Neural progenitor cell (in vitro differentiated cells): ENCODE data around the gene ARHGEF37. TPM values are rescaled to one million over a fixed set of nuclear protein-coding genes. Genes with fewer than 3 reads are reported as not detected.

Experiments
- DNase-seq: peaks from one replicate; pipeline ENCODE4 v3.0.0-alpha.2; 2016; ENCODE audit warnings: low spot score
- H2AFZ ChIP-seq: fragments of 200-600 bp; sonication (generic); replicated peaks from 2 replicates; pipeline ENCODE4 v1.6.1; 2016; ENCODE audit warnings: antibody characterized with exemption
- H3F3A ChIP-seq: fragments of 200-600 bp; sonication (generic); 2 replicates; pipeline ENCODE4 v1.6.1; 2016; ENCODE audit warnings: antibody characterized with exemption, low read depth
- H3K27ac ChIP-seq: fragments of 200-600 bp; sonication (generic); 2 replicates; pipeline ENCODE4 v1.5.1; 2016; ENCODE audit warnings: mild to moderate bottlenecking
- H3K27me3 ChIP-seq: fragments of 200-600 bp; sonication (generic); 2 replicates; pipeline ENCODE4 v1.6.1; 2016; ENCODE audit warnings: mild to moderate bottlenecking, moderate library complexity
- H3K36me3 ChIP-seq: fragments of 200-600 bp; sonication (generic); 2 replicates; pipeline ENCODE4 v1.5.1; 2016
- H3K4me1 ChIP-seq: fragments of 200-600 bp; sonication (generic); 2 replicates; pipeline ENCODE4 v1.6.1; 2016; ENCODE audit warnings: mixed run types
- H3K4me2 ChIP-seq: fragments of 200-600 bp; sonication (generic); 2 replicates; pipeline ENCODE4 v1.6.1; 2016
- H3K4me3 ChIP-seq: fragments of 200-600 bp; sonication (generic); 2 replicates; pipeline ENCODE4 v1.5.1; 2016
- H3K79me2 ChIP-seq: fragments of 200-600 bp; sonication (generic); 2 replicates; pipeline ENCODE4 v1.6.1; 2016; ENCODE audit warnings: low read depth
- H3K9ac ChIP-seq: fragments of 200-600 bp; sonication (generic); 2 replicates; pipeline ENCODE4 v1.6.1; 2016
- H3K9me3 ChIP-seq: fragments of 200-600 bp; sonication (generic); 2 replicates; pipeline ENCODE4 v1.5.1; 2016; ENCODE audit warnings: low read depth
- H4K20me1 ChIP-seq: fragments of 200-600 bp; sonication (generic); 2 replicates; pipeline ENCODE4 v1.6.1; 2016; ENCODE audit warnings: low read depth
- H3K27ac Mint-ChIP-seq: 3 replicates; pipeline ENCODE4 v1.8.0; 2021; ENCODE audit warnings: mixed read lengths
- H3K27me3 Mint-ChIP-seq: 2 replicates; pipeline ENCODE4 v1.8.0; 2022; ENCODE audit warnings: low read depth, mild to moderate bottlenecking, inconsistent platforms, moderate library complexity, mixed read lengths; ENCODE audit not compliant: insufficient read depth
- H3K36me3 Mint-ChIP-seq: 3 replicates; pipeline ENCODE4 v1.8.0; 2021; ENCODE audit warnings: mixed read lengths
- H3K4me1 Mint-ChIP-seq: 3 replicates; pipeline ENCODE4 v1.8.0; 2021; ENCODE audit warnings: mixed read lengths
- H3K4me3 Mint-ChIP-seq: 3 replicates; pipeline ENCODE4 v1.8.0; 2021; ENCODE audit warnings: mild to moderate bottlenecking, moderate library complexity, mixed read lengths
- H3K9me3 Mint-ChIP-seq: 3 replicates; pipeline ENCODE4 v1.8.0; 2020; ENCODE audit warnings: mixed read lengths
- EZH2 ChIP-seq: fragments of 200-600 bp; sonication (generic); IDR thresholded peaks from 2 replicates; pipeline ENCODE4 v1.6.1; 2017; ENCODE audit warnings: antibody characterized with exemption, mild to moderate bottlenecking, moderate library complexity
- EZH2phosphoT487 ChIP-seq: fragments of 200-600 bp; sonication (generic); IDR thresholded peaks from 2 replicates; pipeline ENCODE4 v1.6.1; 2017; ENCODE audit warnings: antibody characterized with exemption
- total RNA-seq: library from RNA; depleted of rRNA; stranded (reverse); fragments of >200 nt; gene quantifications from 2 replicates; pipeline ENCODE4 v1.2.3, GENCODE V29; 2015; ENCODE audit warnings: low replicate concordance
- TF ChIP-seq, protein P1 (sequence below): fragments of 200-600 bp; sonication (generic); IDR thresholded peaks from 2 replicates; pipeline ENCODE4 v1.5.1; 2017; ENCODE audit warnings: antibody characterized with exemption, mild to moderate bottlenecking

ARHGEF37 gene
- total RNA-seq, 1 donor from 2014 or later, result 0.99 TPM

DNA sequence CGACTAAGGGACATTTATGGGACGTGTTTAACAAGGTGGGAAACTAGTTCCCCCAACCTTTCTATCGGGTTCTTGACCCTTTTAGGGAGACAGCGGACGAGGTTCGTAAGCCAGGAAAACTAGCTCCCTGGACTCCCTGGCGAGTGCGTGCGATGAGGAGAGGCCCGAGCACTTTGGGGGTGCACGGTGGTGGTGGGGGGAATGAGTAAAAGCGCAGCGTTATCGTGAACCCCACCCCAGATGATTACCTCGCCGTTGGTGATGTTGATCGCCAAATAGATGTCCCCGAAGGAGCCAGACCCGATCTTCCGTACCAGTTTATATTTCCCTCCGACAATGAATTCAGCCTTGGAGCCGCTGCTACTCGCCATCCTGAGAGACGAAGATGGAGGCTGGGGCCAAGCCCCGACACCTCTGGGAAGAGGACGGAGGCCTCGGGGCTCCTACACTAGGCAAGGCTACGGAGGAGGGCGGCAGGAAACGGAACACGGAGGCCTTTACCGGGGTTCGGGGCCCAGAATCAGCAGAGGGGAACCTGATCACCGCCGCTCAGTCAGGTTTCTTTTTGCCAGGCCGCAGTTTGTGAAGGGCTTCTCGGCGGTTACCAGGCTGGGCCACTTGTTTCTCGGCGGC, 30.6 kb upstream of the ARHGEF37 start:
- H3K4me3 ChIP-seq, result peak overlapping the region; percentile 92
- peaks cover 29% of the 10 kb centered on the region for H3K36me3 Mint-ChIP-seq
- H3K27ac ChIP-seq, result peak overlapping the region; percentile 91
- H3F3A ChIP-seq, result peaks cover 44% of the 10 kb centered on the region
- DNase-seq, result peak; percentile 38
- no peaks in the 10 kb centered on the region for H3K9me3 ChIP-seq
- H2AFZ ChIP-seq, result peak overlapping the region; percentile 2
- no peaks in the 10 kb centered on the region for H3K9me3 Mint-ChIP-seq
- peaks cover 25% of the 10 kb centered on the region for H3K4me1 Mint-ChIP-seq
- H3K4me3 Mint-ChIP-seq, result peak overlapping the region; percentile 100
- H3K36me3 ChIP-seq, result no peaks in the 10 kb centered on the region
- peaks cover 30% of the 10 kb centered on the region for H3K4me1 ChIP-seq
- H3K27me3 Mint-ChIP-seq, result peaks cover 3% of the 10 kb centered on the region
- H3K27ac Mint-ChIP-seq, result peak overlapping the region; percentile 99
- no peaks in the 10 kb centered on the region for H3K27me3 ChIP-seq
- H3K79me2 ChIP-seq, result peaks cover 67% of the 10 kb centered on the region
- H4K20me1 ChIP-seq, result peaks cover 26% of the 10 kb centered on the region
- H3K9ac ChIP-seq, result peak overlapping the region; percentile 94
- TF ChIP-seq EZH2 (no peak), EZH2phosphoT487 (no peak)
- TF ChIP-seq, protein P1, sequence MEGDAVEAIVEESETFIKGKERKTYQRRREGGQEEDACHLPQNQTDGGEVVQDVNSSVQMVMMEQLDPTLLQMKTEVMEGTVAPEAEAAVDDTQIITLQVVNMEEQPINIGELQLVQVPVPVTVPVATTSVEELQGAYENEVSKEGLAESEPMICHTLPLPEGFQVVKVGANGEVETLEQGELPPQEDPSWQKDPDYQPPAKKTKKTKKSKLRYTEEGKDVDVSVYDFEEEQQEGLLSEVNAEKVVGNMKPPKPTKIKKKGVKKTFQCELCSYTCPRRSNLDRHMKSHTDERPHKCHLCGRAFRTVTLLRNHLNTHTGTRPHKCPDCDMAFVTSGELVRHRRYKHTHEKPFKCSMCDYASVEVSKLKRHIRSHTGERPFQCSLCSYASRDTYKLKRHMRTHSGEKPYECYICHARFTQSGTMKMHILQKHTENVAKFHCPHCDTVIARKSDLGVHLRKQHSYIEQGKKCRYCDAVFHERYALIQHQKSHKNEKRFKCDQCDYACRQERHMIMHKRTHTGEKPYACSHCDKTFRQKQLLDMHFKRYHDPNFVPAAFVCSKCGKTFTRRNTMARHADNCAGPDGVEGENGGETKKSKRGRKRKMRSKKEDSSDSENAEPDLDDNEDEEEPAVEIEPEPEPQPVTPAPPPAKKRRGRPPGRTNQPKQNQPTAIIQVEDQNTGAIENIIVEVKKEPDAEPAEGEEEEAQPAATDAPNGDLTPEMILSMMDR, result no peak
- H3K4me2 ChIP-seq, result peak overlapping the region; percentile 97

DNA sequence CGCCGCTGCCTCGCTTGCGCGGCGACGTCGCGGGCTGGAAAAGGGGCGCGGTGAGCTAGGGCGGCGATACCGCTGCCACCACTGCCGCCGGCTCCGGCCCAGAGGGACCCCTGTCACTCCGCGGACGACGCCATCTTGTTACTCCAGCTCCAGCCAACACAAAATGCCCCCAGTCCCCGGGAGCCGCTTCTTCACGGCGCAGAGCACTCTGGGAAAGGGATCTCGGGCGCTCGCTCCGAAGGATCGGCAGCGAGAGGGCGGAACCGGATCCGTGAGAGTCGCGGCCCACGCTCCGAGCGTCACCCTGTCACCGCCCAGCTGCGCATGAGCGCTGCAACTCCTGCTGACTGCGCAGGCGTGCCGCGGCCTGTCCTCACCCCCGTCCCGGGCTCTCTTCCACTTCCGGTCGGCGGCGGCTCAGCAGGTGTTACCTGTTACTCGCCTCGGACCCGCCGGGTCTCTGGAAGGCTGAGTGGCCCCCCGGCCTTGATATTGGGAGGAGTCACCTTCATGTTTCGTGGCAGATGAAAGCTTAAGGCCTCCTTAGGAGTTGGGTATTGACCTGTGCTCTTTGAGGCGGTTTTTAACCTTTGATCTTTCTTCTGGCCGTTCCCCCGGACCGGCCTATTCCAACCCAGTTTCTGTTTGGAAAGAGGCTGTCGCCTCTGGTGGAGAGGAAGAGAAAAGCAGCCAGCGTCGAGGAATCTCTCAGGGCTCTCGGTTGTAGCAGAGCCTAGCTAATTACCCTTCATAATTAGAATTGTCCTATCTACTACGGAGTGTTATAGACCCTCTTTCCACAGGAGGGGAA, 29.9 kb upstream of the ARHGEF37 start, which contains the start of gene CSNK1A1:
Gene CSNK1A1 (minus strand): TSS at position 213 of the 811 bp plus-strand sequence. CDS start 475 bp downstream, outside the sequence.
- Histone ChIP-seq H3K27me3 (no peaks in the 10 kb centered on the region), H2AFZ (peak within 1 kb of the TSS; percentile 91), H3K36me3 (no peaks in the 10 kb centered on the region), H3K4me1 (peaks cover 25% of the 10 kb centered on the region), H3K4me3 (peak within 1 kb of the TSS; percentile 92), H3K9me3 (no peaks in the 10 kb centered on the region), H3K27ac (peak within 1 kb of the TSS; percentile 91), H3K79me2 (peaks cover 59% of the 10 kb centered on the region), H3K4me2 (peak within 1 kb of the TSS; percentile 97), H3F3A (peaks cover 37% of the 10 kb centered on the region), H3K9ac (peak within 1 kb of the TSS; percentile 94), H4K20me1 (peaks cover 19% of the 10 kb centered on the region)
- H3K4me3 Mint-ChIP-seq, result peak within 1 kb of the TSS; percentile 100
- H3K36me3 Mint-ChIP-seq, result peaks cover 27% of the 10 kb centered on the region
- peak; percentile 99 for DNase-seq
- H3K27ac Mint-ChIP-seq, result peak within 1 kb of the TSS; percentile 99
- TF ChIP-seq, protein P1, result peak; percentile 77
- TF ChIP-seq EZH2 (peak; percentile 39), EZH2phosphoT487 (no peak)
- H3K4me1 Mint-ChIP-seq, result peaks cover 20% of the 10 kb centered on the region
- peaks cover 3% of the 10 kb centered on the region for H3K27me3 Mint-ChIP-seq
- no peaks in the 10 kb centered on the region for H3K9me3 Mint-ChIP-seq

DNA sequence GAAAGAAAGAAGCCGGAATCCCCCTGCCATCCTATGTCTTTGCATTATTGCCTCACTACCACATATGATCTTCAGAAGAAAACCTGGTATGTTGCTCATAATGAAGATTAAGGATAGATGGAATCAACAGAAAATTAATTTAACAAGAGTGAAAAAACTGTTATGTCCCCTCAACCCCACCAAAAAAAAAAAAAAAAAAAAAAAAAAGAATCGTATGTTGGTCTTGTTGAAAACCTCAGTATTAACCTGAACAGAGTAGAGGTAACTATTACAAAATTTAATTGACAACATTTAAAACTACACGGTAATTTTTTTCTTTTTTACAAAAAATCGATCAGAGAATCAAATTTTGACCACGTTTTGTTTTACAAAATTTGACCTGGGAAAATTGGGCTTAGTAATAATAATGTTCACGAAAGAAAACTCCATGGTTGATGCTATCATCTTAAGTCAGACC, 29.2 kb upstream of the ARHGEF37 start:
- H3K4me3 Mint-ChIP-seq, result peak overlapping the region; percentile 100
- H3K9me3 Mint-ChIP-seq, result no peaks in the 10 kb centered on the region
- no peak for DNase-seq
- TF ChIP-seq EZH2phosphoT487 (no peak), EZH2 (no peak)
- TF ChIP-seq, protein P1, result no peak
- Histone ChIP-seq H3K4me1 (peaks cover 19% of the 10 kb centered on the region), H3K27me3 (no peaks in the 10 kb centered on the region), H2AFZ (peak overlapping the region; percentile 91), H3K79me2 (peaks cover 53% of the 10 kb centered on the region), H3K4me3 (peak overlapping the region; percentile 92), H3K36me3 (no peaks in the 10 kb centered on the region), H3K4me2 (peak overlapping the region; percentile 97), H3K9ac (peak overlapping the region; percentile 28), H4K20me1 (peaks cover 13% of the 10 kb centered on the region), H3F3A (peaks cover 31% of the 10 kb centered on the region), H3K9me3 (no peaks in the 10 kb centered on the region), H3K27ac (peak overlapping the region; percentile 91)
- peaks cover 3% of the 10 kb centered on the region for H3K27me3 Mint-ChIP-seq
- peaks cover 21% of the 10 kb centered on the region for H3K36me3 Mint-ChIP-seq
- peak overlapping the region; percentile 99 for H3K27ac Mint-ChIP-seq
- peaks cover 15% of the 10 kb centered on the region for H3K4me1 Mint-ChIP-seq
